Dermis blood vessel endothelial cell (primary cell): ENCODE measurements around the gene PARD3. TPM values are rescaled to one million over a fixed set of nuclear protein-coding genes. Genes with fewer than 3 reads are reported as not detected.

Source experiments
- DNase-seq: peaks from one replicate; pipeline ENCODE4 v3.0.0; 2010
- total RNA-seq: library from RNA; depleted of rRNA; stranded (reverse); fragments of >200 nt; gene quantifications from 2 replicates; pipeline ENCODE4 v1.2.3, GENCODE V29; 2014

The PARD3 gene
- total RNA-seq, 1 donor from 2014 or later, result 36.4 TPM

GRCh38 chr10:34323192-34323591, 491.9 kb downstream of the PARD3 start:
- peak; percentile 41 for DNase-seq

DNA sequence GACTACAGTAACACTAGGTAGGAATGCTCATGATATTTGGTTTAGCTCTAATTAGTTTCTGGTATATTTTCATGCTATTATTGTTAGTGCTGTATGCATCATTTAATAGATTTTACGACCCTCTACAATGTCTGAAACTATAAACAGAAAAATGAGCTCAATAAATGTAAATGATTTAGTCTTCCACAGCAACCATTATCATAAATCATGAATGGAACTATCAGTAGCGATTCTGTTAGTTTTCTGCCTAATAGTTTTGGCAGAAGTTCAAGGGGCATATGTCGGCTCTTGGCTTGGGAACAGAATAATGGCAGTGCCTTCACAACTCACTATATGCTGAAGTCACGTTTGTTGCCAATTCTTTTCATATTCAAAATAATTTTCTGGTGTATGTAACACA, 494.8 kb downstream of the PARD3 start:
- no peak for DNase-seq

DNA sequence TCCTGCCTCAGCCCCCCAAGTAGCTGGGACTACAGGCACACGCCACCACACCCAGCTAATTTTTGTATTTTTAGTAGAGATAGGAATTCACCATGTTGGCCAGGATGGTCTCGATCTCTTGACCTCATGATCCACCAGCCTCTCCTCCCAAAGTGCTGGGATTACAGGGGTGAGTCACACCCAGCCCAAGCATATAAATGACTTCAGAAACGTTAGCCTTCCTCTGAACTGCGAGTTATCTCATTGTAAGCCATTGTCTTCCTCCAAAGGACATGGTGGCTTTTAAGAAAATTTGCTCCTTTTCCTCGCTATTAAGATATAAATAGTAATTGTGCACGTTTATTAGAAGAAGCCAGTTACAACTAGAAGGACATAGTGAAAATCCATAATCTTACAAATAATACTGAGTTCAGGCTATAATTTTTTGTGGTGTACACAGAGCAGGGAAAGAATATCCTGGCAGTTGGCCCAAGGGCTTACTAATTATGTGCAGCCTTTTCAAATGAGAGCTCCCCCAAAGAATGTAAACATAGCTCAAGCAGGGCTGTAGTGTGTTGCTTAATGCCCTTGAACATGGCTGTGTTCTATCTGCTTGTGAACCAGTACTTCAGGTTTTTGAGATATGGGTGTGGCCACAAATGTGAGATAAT, 495.8 kb downstream of the PARD3 start:
- DNase-seq, result peak; percentile 43

DNA sequence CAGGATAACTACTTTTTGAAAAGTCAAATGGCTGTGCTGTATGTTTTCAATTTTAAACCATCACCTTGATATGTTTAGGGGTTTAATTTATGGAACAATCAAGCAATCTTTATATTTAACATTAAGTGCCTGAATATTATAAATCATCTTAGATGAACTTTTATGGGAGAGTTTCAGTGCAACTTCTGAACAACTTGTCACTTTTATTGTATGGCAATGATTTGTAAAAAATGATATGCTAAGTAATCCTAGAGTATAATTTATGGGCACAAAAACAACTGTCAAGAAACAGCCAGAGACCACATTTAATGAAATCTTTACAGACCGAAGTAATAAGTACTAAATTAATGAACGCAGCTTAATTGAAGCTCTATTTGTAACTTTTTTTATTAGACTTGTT, 498.9 kb downstream of the PARD3 start:
- DNase-seq, result no peak

DNA sequence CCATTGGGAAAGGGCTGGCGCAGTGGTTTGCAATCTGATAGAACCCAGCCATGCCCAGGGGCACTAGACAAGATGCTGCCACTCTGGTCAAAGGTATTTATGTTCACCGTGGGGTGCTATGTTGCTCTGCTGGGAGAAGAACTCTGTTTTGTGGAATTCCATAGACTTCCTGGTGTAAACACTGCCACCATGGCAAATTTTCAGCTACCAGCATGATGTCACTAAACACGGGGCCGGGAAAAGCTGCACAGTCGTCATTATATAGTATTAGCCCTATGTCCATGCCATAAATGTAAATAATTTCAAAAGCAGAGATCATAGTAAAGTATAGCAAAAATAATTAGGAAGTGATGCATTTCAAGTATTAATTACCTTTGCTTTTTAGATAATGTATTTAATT, 500.6 kb downstream of the PARD3 start:
- no peak for DNase-seq

GRCh38 chr10:34313888-34314287, 501.2 kb downstream of the PARD3 start:
- DNase-seq, result no peak

DNA sequence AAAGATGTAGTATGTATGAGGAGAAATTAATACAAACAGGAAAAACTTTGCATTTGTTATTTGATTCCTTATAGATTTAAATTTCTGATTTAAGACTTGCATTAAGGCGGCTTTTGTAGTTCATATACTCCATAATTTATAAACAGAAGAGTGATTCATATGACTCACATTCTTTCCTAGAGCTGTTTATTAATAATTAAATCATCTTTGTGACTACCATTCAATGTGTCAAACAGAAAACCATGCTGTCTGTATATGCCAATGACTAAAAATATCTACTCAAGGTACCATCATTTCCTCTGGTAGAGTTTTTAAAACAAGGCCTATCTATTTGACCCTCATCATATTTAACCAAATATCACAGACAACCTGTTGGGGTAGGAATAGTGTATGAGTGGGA, 501.7 kb downstream of the PARD3 start:
- DNase-seq, result peak; percentile 1

GRCh38 chr10:34311679-34312078, 503.4 kb downstream of the PARD3 start:
- no peak for DNase-seq

- DNase-seq, result no peak
Measured at GRCh38 chr10:34310234-34310633, 504.9 kb downstream of the PARD3 start.

- no peak for DNase-seq
Measured at GRCh38 chr10:34305189-34305588, 509.9 kb downstream of the PARD3 start.

DNA sequence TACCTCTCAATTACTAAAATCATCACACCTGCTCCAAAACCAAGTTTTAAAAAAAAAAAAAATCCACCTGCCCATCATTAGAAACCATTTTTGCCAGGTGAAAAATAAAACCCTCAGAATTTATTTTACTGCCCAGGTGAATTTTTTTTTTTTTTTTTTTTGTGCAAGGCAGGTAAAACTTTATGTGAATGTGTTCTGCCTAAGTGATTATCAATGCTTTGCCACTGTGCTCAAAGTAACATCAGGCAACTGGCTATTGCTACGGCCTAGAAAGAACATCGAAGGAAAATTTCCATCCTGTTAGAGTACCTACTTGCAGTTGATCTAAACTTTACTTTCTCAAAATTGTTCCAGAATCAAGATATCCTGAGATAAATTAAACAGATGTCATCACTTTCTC, 512.1 kb downstream of the PARD3 start:
- DNase-seq, result no peak

GRCh38 chr10:34299105-34299611, 515.9 kb downstream of the PARD3 start:
- DNase-seq, result peak; percentile 64

- DNase-seq, result no peak
Measured at GRCh38 chr10:34298346-34298818, 516.7 kb downstream of the PARD3 start.

DNA sequence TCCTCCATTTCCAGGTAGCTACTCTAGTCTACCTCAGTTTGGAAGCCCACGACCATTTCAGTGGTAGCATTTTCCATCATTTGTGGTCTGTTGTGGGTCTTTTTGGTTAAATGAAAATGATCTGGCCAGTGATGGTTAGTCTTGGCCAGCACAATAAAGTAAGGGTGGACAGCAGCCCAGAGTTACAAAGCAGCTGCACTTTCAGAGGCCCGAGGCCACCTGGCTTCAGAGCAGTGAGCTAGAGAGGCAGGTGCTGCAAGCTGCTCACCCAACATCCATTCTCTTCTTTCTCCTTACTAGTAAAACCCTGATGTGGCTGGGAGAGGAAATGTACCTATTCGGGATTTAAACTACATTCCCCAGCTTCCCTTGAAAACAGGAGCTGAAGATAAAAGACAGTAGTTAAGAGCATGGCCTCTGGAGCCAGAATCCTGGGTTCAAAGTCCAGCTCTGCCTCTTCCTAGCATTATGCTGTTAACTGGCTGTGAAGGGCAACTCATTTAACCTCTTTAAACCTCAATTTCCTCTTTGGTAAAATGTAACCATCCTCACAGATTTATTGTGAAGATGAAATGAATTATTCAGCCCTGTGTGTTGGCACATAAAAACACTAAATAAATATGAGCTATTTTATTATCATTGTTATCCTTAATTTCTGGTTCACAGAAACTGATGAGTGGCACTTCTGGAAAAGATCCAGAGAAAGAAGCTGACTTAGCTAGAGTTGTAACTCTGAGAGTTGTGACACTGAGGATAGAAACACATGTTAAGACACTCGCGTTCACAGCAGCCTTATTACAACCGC, 517.4 kb downstream of the PARD3 start:
- DNase-seq, result peak; percentile 33

DNA sequence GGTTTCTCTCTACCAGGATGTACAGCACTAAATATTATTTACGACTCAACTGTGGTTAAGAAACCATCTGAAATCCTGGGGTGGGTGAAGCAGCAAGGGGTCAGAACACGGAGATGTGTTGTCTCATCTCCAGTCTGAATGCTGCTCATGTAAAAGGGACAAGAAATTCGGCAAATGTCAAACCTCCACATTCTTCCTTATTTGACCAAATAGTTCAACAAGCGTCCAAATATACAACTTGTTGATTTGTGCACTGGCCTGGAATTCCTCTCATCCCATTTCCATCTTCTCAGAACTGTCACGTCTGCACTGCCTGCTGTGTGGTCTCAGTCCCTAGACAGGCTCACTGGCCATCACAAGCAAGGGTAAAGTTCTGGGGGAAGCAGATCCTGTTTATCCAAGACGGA, 520.0 kb downstream of the PARD3 start:
- DNase-seq, result no peak

GRCh38 chr10:34294137-34294536, 521.0 kb downstream of the PARD3 start:
- peak; percentile 50 for DNase-seq

DNA sequence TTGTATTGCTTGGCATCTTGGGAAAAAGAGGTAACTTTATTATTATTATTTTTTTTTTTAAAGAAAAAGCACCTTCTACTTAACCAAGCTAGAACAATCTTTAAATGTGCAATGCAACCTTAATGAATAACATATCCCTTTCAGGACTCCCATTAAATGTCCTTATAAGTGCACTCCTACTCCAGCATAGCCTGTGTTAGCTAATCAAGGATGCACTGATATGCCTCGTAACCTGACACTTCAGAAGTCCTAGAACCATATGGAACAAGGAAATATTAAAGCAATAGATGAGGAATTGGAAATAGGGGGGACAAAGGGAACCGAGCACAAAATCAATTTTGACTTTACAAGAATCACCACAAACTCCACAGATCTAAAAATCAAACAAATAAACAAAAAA, 522.4 kb downstream of the PARD3 start:
- DNase-seq, result no peak

GRCh38 chr10:34292194-34292565, 522.9 kb downstream of the PARD3 start:
- DNase-seq, result no peak

DNA sequence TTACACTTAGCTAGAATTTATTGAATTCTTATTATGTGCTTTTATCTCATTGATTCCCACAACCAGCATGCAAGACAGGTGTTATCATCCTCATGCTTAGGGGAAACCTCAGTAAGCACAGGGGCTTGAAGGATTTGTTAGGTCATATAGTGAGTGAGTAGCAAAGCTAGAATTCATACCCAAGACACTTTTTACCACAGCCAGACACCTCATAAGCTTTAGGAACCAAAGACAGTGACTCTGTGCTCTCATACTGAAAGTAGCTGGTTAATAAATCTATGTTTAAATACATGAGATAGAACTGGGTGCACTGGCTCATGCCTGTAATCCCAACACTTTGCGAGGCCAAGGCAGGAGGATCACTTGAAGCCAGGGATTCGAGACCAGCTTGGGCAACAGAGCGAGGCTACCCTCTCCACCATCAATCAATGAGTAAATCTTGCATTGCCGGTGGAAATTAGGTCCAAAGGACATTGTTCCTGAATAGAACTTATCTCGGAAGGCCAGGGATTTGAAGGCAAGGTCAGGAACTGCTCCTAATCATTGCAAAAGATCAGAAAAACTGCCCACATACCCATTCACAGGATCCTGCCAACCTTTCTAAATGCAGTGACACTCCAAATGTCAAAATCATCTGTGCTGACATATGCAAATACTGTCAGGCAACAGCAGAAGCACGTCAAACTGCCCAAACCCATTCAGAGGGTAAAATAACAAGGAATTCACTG, 523.5 kb downstream of the PARD3 start:
- DNase-seq, result no peak

GRCh38 chr10:34290412-34291081, 524.5 kb downstream of the PARD3 start:
- DNase-seq, result peak; percentile 21

- DNase-seq, result no peak
Measured at GRCh38 chr10:34288634-34289033, 526.5 kb downstream of the PARD3 start.

DNA sequence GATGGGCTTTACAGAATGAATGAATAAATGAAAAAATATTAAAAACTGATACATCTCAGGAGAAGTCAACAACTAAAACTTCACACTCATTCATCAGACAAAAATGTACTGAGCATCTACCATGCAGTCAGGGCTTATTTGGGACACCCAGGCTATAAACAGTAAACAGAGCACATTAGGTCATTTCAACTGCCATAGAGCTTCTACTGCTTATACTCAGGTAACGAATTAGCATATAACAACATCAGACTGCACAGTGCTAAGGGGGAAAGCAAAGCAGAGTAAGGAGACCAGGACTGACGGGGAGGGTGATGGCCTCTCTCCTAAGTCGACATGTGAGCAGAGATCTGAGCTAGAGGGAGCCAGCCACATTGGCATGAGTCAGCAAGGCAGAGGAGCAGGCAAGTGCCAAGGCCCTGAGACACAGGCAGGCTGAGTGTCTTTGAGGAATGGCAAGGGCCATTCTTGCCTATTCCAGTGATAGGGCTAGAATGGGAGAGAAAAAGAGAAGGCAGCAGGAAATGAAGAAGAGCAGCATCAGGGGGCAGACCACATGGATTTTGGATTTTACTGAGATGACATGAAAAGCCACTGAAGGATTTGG, 528.9 kb downstream of the PARD3 start:
- DNase-seq, result no peak
